KG1 (cell line): ENCODE results near the gene RTP2.

ENCODE experiments used
- DNase-seq: peaks from one replicate; lab custom pipeline; 2025; lab: John Stamatoyannopoulos, UW

RTP2 gene

DNA sequence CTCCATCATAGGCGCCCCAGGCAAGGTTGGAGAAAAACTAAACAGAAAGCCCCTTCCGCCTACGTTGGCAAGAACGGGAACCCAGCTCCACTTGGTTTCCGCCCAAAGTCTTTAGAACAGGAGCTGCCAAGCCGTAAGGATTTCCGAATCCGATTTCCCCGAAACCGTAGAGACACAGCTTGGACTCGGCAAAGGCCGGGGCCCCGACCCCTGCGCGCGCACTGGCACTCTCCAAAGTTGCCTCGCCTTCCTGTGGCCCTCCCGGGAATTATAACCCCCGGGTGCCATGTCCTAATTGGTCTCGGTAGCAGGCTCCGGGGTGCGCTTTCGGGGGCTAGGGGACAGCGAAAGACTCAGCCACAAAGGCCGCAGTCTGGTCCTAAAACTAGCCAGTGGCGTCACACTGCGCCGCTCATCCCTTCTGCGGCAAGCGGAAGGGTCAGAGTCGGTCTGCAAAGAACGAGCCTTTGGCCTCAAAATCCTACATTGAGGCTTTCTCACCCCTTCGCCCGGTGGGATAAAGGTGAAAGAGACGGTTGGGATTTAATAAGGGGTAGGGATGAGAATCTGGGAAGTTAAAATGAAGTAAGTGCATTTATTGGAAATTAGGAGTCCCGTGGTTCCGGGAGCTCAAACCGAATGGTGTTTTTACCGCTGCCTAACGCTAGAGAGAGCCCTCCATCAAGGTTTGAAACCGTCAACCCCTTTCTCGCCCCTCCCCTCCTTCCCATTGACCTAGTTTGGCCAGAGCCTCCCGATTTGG lies 36.2 kb upstream of the RTP2 start:
- peak; percentile 62 for DNase-seq

DNA sequence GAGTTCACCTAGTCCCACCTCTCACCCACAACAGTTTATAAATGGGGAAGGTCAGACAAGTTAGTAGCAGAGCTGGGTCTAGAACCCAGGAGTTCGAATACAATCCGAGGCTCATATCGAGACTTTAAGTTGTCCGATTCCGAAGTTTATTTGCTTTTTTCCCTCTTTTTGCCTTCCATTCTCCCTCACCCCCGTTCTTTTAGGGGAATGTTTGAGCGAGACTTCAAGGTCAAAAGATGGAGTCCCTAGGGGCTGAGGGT lies 35.6 kb upstream of the RTP2 start:
- no peak for DNase-seq

DNA sequence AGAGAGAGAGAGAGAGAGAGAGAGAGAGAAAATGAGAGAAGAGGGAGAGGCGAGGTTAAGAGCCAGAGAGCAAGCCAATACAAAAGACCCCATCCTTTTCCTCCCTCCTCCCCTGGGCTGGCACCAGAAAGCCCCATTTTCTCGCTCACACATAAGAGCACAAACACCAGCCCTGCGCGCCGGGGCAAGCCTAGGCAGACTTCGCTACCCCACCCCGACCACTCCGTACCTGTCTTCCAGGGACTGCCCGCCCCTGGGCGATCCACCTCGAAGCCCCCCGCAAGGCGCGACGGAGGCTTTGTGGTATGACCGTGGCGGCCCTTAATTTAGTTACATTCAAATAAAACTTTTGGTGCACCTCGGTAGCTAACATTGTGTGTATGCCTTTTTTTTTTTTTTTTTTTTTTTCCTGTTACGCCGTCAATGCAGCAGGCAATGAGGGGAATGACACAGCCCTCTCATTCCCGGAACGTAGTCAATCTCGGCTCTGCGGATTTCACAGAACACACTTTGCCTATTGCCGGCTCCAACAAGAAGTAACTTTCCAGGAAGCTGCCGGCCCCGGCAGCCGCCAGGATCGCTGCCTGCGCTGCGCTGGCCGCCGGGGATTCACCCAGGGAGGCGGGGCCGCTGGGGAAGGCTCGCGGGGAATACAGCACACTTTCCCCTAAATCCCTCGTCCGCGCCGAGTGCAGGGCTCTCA lies 35.2 kb upstream of the RTP2 start:
- no peak for DNase-seq

DNA sequence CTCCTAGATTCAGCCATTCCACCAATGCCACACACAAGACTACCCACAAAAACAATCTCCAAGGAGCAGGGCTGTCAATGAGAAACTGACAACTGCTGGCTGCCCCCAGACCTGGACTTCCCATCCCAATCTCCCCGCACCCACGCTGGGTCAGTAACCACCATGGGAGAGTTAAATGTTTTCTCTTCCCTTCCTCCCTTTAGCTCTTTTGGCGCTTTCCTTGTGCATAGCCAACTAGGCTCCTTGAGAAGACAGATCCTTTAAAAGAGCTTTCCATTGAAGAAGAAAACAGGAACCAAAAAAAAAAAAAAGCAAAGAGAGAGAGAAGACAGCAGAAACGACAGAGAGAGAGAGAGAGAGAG lies 34.6 kb upstream of the RTP2 start:
- no peak for DNase-seq

DNA sequence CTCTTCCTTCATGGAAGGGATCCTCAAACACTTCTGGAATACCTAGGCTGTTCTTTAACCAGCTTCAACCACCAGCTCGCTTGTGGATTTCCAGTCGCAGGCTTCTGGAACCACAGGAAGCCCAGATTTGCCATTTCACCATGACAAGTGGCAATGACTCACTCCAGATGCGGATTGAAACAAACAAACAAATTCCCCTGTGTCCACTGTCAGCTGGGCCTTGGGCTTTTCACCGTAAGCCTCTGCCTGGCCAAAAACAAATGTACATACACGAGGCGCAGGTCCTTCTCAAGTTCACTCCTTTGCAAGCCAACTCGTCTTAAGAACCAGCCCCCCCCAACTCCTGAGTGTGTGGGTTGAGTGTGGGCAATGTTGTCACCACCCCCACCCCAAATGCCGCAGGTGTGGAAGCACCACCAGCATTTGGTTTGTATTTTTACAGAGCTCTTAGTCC lies 34.1 kb upstream of the RTP2 start:
- no peak for DNase-seq

DNA sequence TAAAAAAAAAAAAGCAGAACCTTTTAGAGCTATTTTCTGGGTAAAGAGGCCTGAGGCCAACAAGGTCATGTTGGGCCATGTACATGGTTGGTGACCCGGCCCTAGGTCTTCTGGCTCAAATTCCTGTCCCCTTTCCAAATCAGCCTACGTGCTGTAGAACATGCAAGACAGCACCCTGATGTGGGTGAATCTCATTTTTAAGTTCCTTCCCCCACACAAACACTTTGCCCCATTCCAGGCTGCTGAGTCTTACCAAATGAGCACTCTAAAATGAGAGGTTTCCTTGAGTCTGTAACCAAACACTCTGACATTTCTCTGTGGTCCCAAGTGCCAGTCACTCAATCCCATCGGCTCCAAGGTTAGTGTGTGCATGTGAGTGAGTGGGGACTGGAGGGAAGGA lies 33.5 kb upstream of the RTP2 start:
- no peak for DNase-seq

DNA sequence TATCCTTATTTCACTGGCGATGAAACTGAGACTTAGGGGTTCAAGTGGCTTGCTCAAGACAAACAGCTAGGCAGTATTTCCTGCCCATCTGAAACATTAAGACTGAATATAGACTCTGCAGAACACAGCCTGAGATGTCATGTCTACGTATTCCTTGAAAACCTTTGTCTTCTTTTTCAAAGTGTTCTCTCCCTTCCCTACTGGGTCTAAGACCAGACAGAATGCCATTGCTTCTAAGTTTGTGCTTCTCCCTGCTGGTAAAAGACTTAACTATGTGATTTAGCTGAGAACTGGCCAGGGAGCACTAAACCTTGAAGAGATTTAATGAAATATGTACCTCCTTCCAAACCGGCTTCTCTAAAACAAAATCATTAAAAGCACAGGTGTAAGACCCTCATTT lies 33.0 kb upstream of the RTP2 start:
- no peak for DNase-seq

DNA sequence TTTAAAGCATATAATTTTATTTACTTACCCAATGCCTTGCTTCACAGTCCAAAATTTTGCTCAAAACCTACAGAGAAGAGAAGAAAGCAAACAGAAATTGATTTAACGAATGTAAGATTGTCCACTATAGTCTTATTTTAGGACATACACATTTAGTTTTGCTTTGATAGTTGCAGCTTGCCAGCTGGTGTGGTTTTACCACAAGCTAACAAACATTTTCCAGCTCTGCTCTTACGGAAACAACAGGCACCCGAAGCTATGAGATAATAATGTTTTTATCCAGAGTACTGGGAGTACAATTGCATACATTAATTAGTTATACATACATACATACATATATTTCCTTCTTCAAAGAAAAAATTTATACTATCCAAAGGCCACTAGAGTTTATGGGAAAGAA lies 32.5 kb upstream of the RTP2 start:
- DNase-seq, result no peak

DNA sequence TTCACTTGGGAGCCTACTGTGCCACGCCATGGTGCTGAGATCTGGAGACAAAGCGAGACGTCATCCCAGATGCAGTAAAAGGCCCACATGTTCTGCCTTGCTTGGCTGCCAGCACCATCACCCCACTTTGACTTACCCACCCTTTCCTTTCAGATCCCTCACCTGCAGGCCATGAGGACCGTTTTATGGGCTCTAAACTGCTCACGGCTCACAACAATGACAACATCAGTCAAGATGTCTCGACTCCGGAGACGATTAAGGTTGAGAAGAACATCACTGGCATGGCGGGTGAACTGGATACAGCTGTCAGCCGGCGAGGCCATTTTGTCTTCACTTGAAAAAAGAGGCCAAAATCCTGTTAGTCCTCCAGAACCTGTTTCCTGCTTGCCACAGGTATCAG lies 31.0 kb upstream of the RTP2 start:
- DNase-seq, result no peak

DNA sequence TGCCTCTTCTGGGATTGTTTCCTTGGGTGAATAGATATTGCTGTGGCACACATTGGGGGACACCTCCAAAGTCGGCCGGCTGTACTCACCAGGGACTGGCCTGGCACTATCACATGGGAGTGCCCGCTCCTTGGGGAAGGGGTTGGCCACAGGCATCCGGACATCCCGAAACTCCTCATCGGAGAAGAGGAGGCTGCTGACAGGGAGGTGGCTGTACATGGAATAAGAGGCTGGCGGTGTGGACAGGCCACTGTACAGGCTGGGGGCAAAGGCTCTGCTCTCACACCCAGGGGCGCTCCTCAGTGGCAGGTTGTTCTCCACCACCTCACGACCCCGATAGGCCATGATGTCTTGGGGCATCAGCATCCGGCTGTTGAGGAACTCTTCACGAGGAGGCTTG lies 27.2 kb upstream of the RTP2 start:
- no peak for DNase-seq

DNA sequence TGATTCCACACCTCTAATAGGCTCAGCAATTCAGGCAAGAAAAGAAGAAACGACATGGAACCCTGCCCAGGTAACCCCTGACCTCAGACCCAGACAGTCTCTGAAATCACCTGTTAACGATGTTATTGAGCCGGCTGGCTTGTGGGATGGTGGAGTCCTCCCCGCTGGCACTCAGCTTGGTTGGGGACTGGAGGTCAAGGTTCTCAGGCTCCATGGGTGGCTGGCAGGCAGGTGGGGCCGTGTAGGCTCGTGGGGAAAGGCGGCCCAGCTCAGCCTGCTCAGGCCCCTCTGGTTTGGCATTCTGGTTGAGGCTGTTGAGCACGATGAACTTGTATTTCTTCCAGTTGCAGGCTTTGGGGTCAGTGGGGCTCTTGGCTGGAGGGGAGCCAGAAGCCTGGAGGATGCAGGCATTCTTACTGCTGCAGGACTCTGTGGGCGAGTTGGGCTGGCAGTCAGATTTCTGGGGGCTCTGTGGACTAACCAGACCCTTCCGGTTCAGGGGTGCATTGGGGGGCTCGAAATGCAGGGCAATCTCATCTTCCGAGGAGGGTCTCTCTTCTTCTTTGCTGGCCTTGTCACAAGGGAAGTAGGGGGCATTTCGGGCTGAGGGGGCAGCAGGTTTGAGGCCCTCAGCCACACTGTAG lies 26.7 kb upstream of the RTP2 start:
- no peak for DNase-seq

DNA sequence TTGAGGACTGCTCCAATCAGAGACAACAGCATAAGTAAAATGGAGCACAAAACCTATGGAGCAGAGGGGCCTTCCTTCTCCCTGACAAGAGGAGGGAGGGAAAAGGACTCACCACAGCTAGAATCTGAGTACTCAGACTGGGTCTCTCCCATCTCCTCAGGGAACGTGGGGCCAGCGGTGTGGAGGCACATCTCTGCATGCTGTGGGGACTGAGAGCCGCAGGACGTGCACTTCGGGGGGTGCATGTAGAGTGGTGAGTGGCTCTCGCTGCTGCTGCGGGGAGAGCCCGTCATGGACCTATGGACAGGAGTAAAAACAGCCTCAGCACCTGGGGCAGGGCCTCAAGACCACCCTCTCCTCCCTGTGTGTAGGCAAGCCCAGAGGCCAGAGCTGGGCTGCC lies 25.9 kb upstream of the RTP2 start:
- no peak for DNase-seq

DNA sequence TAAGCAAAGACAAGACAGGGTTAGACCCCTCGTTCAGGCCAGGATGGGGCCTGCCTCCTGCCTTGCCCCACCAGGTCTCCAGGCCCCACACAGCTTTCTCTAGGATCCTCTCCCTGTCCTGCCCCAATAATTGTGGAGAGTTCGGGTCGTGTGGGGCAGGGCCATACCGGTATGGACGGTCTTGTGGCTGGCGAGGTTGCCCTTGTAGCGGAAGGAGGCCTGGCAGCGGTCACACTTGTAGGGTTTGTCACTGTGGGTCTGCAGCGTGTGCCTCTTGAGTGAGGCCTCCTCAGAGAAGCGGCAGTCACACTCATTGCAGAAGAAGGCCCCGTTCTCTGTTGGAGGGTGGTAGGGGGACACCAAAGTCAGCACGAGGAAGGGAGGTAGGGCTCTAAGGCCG lies 24.2 kb upstream of the RTP2 start:
- DNase-seq, result no peak

DNA sequence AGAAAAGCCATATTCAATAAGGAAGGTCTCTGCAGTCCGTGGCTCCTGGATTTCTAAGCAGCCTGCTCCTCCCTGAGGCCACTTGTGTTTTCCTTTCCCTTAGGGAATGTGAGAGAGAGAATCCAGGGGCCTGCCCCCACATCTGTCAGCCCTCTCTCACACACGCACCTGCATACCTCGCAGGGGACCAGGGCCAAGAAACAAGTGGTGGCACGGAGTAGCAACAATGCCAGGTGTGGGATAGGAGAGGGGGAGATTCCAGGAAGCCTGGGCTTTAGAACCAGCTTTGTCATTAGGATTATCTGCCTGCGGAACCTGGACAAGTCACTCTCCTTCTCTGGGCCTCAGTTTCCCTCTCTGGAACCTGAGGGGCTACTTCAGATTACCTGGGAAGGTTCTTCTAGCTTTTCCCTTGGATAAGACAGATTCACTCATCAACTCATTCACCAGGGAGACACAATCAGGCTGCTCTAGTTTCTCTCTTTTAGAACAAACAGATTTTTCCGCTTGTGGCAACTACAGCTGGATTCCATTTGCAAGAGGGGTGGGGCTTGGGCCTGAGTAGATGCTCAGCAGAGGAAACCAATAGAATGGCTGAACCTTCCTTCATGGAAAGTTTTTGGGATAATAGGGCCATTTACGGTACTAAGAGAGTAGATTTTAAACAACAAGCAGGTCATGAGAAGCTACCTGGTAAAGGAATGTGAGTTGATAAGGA lies 23.5 kb upstream of the RTP2 start:
- no peak for DNase-seq

DNA sequence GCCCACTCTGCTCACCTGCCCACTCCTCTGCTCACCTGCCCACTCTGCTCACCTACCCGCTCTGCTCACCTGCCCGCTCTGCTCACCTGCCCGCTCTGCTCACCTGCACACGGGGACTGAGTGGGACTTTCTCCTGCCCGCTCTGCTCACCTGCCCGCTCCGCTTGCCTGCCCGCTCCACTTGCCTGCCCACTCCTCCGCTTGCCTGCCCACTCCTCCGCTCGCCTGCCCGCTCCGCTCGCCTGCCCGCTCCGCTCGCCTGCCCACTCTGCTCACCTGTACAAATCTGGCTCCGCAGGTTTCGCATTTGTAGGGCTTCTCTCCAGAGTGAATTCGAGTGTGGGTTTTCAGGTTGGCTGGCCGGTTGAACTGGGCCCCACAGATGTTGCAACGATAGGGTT lies 22.9 kb upstream of the RTP2 start:
- no peak for DNase-seq

DNA sequence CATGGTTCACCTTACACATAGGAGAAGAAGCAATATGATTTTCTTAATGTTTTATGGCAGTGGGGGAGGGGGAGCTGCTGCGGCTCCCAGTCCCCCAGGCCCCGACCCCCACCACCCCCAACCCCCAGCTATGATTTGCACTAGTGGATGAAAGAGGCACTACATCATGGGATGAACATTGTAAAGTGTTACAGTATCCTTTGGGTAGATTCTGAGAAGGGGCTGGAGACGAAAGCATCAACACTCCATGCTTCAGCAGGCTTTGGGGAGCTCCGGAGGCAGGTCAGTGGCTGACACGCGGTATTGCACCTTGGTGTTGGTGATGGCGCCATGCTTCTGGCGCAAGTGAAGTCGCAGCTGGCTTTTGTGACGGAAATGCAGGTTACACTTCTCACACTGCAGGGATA lies 19.9 kb upstream of the RTP2 start:
- DNase-seq, result no peak

DNA sequence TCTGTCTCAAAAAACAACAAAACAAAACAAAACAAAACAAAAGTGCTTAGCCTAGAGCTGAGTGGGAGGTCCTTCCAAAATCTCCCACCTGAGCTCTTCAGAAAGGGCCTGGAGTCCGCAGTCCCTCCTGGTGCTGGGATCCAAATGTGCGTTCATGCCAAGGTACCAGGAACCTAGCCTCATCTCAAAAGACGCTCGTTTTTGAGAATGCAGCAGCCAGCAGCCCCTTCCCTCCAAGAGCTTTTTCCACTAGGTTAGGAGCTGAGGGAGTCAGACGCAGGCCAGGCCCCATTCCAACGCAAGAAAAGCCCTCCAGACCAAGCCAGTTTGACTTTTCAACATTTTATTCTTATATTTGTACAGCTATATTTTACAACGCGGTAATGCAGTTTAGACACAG lies 18.7 kb upstream of the RTP2 start:
- DNase-seq, result no peak

DNA sequence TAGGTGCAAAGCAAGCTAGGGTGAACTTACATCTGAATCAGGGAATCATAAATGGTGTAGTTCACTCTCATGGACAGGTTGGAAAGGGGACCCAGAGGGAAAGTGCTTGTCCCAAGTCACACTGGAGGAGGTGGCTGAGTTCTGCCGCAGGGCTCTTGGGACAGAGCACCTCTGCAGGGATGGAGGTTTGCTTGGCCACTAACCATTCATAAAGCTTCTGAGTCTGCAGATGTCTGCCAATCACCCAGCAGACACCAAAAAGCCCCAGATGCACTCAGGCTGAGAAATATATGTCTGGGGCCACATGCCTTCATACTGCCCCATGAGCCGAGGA lies 17.9 kb upstream of the RTP2 start:
- DNase-seq, result no peak

DNA sequence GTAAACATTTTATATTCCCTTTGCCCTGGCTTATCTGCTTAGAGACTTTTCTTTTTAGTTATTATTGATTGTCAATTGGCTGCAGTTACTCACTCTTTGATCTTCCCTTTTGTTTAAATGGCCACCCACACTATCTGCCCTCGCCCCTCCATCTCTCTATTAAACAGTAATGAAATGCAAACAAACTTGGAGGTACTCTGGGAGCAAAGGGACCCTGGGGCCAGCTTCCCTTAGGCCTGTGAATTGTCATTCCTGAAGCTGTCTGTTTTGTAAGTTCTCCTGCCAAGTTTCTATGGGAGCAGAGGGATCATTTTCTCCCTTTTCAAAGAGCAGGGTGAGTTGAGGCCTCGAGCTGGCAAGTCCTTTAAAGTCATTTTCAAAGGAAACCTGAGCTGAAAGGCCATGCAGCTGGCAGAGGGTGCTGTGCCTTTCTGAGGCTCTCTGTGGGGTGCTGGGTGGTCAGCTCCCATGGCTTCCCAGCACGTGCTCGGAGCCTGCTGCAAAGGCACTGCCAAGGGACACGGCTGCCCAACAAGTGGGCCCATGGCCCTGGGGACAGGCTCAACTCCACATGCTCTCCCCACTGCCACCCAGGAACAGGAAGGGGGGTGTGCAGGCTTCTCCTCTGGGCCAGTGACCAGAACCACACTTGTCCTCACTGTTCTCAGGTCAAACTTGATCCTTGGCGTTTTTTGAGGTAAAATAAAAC lies 17.4 kb upstream of the RTP2 start:
- DNase-seq, result no peak

DNA sequence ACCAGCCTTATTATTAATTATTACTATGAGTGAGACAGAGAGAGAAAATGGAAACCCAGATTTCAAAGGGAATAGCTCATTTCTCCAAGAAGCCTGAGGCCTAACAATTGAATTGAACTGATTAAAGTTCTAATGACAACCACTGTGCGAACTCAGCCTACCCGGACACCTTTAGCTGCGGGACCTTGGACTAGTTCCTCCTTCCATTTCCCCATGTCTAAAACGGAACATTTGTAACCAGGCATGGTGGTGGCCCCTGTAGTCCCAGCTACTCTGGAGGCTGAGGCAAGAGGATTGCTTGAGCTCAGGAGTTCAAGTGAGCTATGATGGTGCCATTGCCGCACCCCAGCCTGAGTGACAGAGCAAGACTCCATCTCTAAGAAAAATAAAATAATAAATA lies 16.4 kb upstream of the RTP2 start:
- no peak for DNase-seq

DNA sequence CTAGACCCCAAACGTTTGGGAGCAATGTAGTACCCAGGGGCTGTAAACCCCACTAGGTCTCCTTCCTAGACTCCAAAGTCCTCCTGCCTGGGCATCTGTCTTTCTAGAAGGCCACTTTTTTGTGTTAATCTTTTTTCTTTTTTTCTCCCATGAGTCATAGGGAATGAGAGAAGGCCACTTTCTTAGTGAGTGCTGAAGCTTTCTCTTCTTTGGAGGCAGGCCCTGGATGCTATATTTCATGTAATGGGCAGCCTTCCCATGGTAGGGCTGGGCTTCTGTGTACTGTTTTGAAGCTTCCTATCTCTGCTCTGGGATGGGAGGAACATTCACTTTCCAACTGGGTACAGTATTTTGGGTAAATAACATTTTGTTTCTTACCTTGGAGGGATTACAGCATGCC lies 15.2 kb upstream of the RTP2 start:
- DNase-seq, result no peak

DNA sequence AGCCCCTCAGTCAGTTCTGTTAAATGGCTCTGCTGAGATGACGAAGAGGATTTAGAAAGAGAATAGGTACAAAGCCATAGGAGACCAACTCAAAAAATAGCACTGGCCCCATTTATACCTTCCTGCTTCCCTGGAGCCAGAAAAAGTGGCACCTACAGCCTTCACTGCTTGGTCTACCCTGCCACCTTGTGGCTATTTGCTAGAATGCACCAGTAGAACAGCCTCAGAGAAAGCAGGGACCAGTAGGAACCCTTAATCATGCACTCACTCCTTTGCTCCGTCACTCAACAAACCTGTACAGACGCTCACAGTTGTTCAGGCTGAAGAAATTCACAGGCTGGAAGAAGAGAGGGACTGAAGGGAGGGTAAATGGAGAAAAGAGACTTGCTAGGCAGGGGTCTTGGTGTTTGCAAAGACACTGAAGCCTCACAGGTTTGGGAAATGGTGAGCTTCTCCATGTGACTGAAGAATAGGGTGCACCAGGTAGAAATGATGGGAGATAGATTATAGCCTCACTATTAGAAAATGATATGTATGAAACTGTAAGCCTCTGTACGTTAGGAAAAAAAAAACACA lies 12.1 kb upstream of the RTP2 start:
- DNase-seq, result peak; percentile 46
